ENCODE measurements around the gene CNGA3. TPM values are rescaled to one million over a fixed set of nuclear protein-coding genes. Genes with fewer than 3 reads are reported as not detected.
A peak's percentile ranks its signal among the peaks of the same experiment; 100 is the strongest.

Gene CNGA3
- total RNA-seq, 1 donor from 2014 or later = 3.7 TPM

- Mint-ChIP-seq H3K27ac (peak within 1 kb of the TSS; percentile 79), H3K4me1 (ENCODE audit: unreplicated experiment) (peaks cover 31% of the 10 kb centered on the region), H3K9me3 (peaks cover 4% of the 10 kb centered on the region), H3K4me3 (peak within 1 kb of the TSS; percentile 94), H3K27me3 (no peaks in the 10 kb centered on the region), H3K36me3 (no peaks in the 10 kb centered on the region)
- TF ChIP-seq CTCF (conservative IDR thresholded peaks at IDR 0.05) = no peak
- DNase-seq (ENCODE audit: extremely low spot score, unreplicated experiment) = peak; percentile 87
These were observed 98.3 kb downstream of the CNGA3 start, which contains the start of gene INPP4A for GRCh38 chr2:98444436-98445176. Gene INPP4A (plus strand): TSS chr2:98444858. CDS start chr2:98520049, 75,191 bp downstream.

- peaks cover 31% of the 10 kb centered on the region for H3K4me1 Mint-ChIP-seq (ENCODE audit: unreplicated experiment)
- DNase-seq (ENCODE audit: extremely low spot score, unreplicated experiment) = no peak
- no peak for TF ChIP-seq CTCF (conservative IDR thresholded peaks at IDR 0.05)
- no peaks in the 10 kb centered on the region for H3K27me3 Mint-ChIP-seq
- no peaks in the 10 kb centered on the region for H3K9me3 Mint-ChIP-seq
- peak overlapping the region; percentile 94 for H3K4me3 Mint-ChIP-seq
- peak overlapping the region; percentile 76 for H3K27ac Mint-ChIP-seq
- no peaks in the 10 kb centered on the region for H3K36me3 Mint-ChIP-seq
These were observed 99.0 kb downstream of the CNGA3 start for GRCh38 chr2:98445177-98445682.

GRCh38 chr2:98445683-98446581 is 99.7 kb downstream of the CNGA3 start:
- no peak for TF ChIP-seq CTCF (conservative IDR thresholded peaks at IDR 0.05)
- Mint-ChIP-seq H3K36me3 (no peaks in the 10 kb centered on the region), H3K27ac (peak overlapping the region; percentile 76), H3K4me1 (ENCODE audit: unreplicated experiment) (peaks cover 31% of the 10 kb centered on the region), H3K4me3 (peak overlapping the region; percentile 94), H3K27me3 (no peaks in the 10 kb centered on the region), H3K9me3 (no peaks in the 10 kb centered on the region)
- no peak for DNase-seq (ENCODE audit: extremely low spot score, unreplicated experiment)

GRCh38 chr2:98446850-98447249 is 100.6 kb downstream of the CNGA3 start:
- Mint-ChIP-seq H3K27me3 (no peaks in the 10 kb centered on the region), H3K36me3 (no peaks in the 10 kb centered on the region), H3K9me3 (no peaks in the 10 kb centered on the region), H3K4me3 (peak overlapping the region; percentile 94), H3K27ac (no peak overlapping the region), H3K4me1 (ENCODE audit: unreplicated experiment) (peaks cover 35% of the 10 kb centered on the region)
- no peak for DNase-seq (ENCODE audit: extremely low spot score, unreplicated experiment)
- TF ChIP-seq CTCF (conservative IDR thresholded peaks at IDR 0.05) = no peak

Other genes starting within 250 kb of the CNGA3 start
- 29.5 and 37.6 TPM in 2 replicates for gene INPP4A, start 98.4 kb downstream of the CNGA3 start, total RNA-seq (ENCODE audit: low replicate concordance)